Epidermal melanocyte (primary cell): ENCODE measurements around the gene PLPPR3.
A peak's percentile ranks its signal among the peaks of the same experiment; 100 is the strongest.
"Not testable (repeated sequence)": the region's sequence is repeated elsewhere in the genome, so short reads cannot be mapped to it uniquely, and the experiment has no call there.

Experiments
- DNase-seq: peaks from one replicate; pipeline ENCODE4 v3.0.0; 2011; ENCODE audit warnings: low spot score; ENCODE audit not compliant: insufficient read length

PLPPR3 gene

GRCh38 chr19:827710-828321 is 6.1 kb upstream of the PLPPR3 start, which contains the start of gene AZU1:
TSS of gene AZU1 (plus strand) at chr19:827837. CDS start at chr19:827847, 10 bp downstream.
- no peak for DNase-seq

GRCh38 chr19:827314-827709 is 5.6 kb upstream of the PLPPR3 start:
- DNase-seq, result no peak

- DNase-seq, result no peak
Observed at GRCh38 chr19:825897-826644, 4.3 kb upstream of the PLPPR3 start.

- no peak for DNase-seq
Observed at GRCh38 chr19:824885-825284, 3.1 kb upstream of the PLPPR3 start.

GRCh38 chr19:823565-824121 is 1.9 kb upstream of the PLPPR3 start:
- no peak for DNase-seq

- DNase-seq, result no peak
Observed at GRCh38 chr19:821231-821824, 427 bp downstream of the PLPPR3 start.

GRCh38 chr19:820212-820611 is 1.5 kb downstream of the PLPPR3 start:
- not testable (repeated sequence) for DNase-seq

- no peak for DNase-seq
Observed at GRCh38 chr19:816500-816857, 5.3 kb downstream of the PLPPR3 start.

GRCh38 chr19:815775-816499 is 5.8 kb downstream of the PLPPR3 start:
- no peak for DNase-seq

GRCh38 chr19:815079-815774 is 6.5 kb downstream of the PLPPR3 start:
- DNase-seq, result no peak

GRCh38 chr19:814152-815078 is 7.3 kb downstream of the PLPPR3 start:
- peak; percentile 17 for DNase-seq

- peak; percentile 23 for DNase-seq
Observed at GRCh38 chr19:813219-814151, 8.3 kb downstream of the PLPPR3 start.

- DNase-seq, result no peak
Observed at GRCh38 chr19:812747-813218, 9.0 kb downstream of the PLPPR3 start.

- no peak for DNase-seq
Observed at GRCh38 chr19:812049-812746, 9.6 kb downstream of the PLPPR3 start.

GRCh38 chr19:811506-812048 is 10.2 kb downstream of the PLPPR3 start:
- peak; percentile 22 for DNase-seq

GRCh38 chr19:810883-811489 is 10.8 kb downstream of the PLPPR3 start:
- DNase-seq, result peak; percentile 16

- DNase-seq, result peak; percentile 21
Observed at GRCh38 chr19:810077-810855, 11.5 kb downstream of the PLPPR3 start.
